ENCODE results near the gene RTTN.
"Not testable (repeated sequence)": the region's sequence is repeated elsewhere in the genome, so short reads cannot be mapped to it uniquely, and the experiment has no call there.

The RTTN gene, protein sequence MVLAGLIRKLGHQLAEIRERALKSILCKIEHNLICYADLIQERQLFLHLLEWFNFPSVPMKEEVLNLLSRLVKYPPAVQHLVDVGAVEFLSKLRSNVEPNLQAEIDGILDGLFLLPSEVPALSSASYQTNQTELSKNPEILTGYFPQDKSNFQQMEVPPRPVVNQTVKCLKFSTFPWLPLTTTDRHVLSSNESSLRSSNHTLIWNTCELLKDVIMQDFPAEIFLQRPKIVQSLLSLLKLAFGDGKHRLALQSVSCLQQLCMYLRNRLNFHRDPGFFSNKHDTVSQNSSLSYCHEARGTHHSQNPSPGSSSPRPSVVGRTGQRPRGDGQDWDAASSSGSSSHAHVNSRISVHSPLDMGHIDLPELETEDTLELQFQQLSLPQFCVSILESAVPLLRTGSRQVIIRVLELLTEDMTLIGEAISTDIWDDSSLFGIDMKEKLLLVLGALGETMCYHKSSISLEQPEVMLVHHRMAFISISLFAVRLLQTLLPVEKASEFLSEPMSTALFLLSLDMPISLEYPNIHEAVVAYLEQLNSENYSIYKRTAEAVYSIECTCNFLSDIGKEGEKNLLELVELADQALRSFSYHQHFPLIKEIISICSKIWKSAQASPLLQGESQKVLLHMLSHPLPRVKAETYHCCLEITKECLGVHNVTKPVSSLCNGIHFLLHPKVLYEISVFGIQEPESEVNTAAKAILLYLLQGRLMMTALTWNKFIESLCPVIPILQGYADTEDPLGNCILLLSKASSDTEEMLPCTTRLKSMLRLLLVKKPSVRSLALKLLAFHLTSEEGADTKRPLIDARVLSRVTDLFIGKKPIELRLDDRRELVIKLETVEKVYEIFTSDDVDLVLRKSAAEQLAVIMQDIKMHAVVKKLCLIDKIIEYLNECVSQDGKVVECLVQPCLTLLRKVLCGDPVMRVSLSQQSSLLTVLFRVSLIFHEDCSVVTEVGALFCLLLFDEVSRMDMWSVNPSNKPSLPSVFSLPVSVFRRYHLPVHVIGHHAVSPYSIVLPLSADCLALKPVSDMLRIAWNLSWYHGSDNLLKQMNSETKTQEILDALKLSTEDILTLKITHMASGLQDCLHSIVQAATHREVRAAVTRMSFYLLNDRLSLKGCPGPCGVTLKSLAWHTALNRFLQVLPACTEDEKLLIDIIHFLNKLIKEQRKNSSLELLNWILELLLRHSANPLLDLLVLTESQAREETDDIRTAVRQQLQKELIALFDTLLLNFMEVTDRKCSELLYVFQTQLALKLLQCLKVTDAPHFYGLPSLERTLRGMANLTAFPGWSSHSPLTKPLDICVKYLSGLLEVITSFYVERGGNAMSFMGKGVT (N-terminal part only)

DNA sequence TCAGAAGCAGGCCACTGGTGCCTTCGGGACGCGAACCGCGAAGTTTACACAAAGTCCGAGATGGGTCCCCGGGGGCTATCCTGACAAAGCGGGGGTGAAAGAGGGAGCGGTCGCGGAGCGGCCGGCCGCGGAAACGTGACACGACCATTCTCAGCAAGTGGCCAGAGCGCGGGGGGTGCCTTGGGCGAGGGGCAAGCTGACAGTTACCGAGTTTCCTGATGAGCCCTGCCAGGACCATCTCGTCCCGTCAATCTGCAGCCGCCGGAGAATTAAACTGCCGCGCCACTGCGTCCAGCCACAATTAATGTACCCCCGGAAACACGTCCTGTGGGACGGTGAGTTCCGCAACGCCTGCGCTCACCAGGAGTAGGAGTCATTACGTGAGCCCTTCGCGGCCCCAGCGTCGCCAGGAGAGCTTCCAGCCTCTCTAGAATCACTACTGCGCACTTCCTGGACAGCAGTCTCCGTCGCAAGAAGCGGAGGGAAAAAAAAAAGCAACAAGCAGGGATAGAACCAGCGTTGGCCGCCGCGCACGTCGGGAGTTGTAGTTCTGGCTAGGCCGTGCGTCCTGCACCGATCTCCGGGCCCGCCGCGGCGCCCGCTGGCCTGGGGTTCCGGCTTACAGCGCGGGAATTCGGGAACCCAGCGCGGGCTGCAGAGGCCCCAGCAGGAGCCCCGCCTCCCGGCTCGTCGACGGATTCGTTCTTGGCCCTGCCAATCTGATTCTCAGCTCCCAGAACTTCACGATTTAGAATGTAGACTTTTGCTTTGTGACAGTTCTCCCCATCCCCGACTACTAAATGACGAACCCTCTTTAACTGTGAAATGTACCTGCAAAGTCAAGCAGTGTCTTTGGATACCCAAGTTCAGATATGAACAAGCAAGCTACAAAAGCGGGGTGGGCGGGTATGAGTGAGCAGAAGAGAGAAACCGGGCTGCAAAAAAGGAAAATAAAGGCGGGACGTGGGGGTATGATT, at the start of gene RTTN:
Gene RTTN, minus strand, starts transcription at position 267 of the 977 bp plus-strand sequence. Its CDS starts 29 bp downstream, at position 238.
- peak within 1 kb of the TSS; percentile 95 for H3K27ac ChIP-seq
- TF ChIP-seq, protein P1, sequence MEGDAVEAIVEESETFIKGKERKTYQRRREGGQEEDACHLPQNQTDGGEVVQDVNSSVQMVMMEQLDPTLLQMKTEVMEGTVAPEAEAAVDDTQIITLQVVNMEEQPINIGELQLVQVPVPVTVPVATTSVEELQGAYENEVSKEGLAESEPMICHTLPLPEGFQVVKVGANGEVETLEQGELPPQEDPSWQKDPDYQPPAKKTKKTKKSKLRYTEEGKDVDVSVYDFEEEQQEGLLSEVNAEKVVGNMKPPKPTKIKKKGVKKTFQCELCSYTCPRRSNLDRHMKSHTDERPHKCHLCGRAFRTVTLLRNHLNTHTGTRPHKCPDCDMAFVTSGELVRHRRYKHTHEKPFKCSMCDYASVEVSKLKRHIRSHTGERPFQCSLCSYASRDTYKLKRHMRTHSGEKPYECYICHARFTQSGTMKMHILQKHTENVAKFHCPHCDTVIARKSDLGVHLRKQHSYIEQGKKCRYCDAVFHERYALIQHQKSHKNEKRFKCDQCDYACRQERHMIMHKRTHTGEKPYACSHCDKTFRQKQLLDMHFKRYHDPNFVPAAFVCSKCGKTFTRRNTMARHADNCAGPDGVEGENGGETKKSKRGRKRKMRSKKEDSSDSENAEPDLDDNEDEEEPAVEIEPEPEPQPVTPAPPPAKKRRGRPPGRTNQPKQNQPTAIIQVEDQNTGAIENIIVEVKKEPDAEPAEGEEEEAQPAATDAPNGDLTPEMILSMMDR (conservative IDR thresholded peaks at IDR 0.05; ENCODE audit: low read depth) = no peak
- POLR2A ChIA-PET (ENCODE audit: low non-redundant PET) = interaction anchor here (0.6 kb wide), 1 partner anchor 26 kb away, joined by 5 read pairs; no protein-coding TSS in a partner anchor
- CTCF ChIA-PET = interaction anchor here (0.5 to 0.6 kb wide), 2 partner anchors 227 to 721 kb away, joined by 3 read pairs; no protein-coding TSS in a partner anchor
- peak; percentile 92 for DNase-seq (ENCODE audit: low spot score)

DNA sequence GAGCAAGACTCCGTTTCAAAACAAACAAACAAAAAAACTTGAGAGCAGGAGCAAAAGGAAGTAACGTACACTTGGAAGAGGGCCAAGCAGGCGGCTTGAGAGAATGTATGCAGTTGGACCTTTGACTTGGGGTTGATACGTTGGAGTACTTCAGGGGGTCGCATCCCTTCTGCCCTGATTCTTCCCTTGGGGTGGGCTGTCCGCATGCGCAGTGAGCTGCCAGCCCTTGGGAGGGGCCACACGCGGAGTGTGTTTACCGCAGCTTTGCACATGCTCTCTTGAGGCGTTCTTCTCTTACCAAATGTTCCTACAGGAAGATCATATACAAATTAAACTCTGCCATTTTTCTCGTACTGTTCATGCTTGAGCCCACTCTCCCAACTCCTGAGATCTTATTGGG, 45.3 kb upstream of the RTTN start:
- POLR2A ChIA-PET (ENCODE audit: low non-redundant PET) = no interaction called here
- no peak overlapping the region for H3K27ac ChIP-seq
- TF ChIP-seq, protein P1 (conservative IDR thresholded peaks at IDR 0.05; ENCODE audit: low read depth) = no peak
- CTCF ChIA-PET = no interaction called here
- no peak for DNase-seq (ENCODE audit: low spot score)

DNA sequence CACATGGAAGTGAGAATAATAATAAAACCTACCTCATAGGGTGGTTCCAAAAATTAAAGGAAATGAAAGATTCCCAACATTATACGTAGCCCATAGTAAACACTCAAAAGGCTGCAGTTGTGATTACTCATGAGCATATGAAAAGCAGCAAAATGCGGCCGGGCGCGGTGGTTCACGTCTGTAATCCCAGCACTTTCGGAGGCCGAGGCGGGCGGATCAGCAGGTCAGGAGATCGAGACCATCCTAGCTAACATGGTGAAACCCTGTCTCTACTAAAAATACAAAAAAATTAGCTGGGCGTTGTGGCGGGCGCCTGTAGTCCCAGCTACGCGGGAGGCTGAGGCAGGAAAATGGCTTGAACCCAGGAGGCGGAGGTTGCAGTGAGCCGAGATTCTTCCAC, 44.4 kb upstream of the RTTN start:
- POLR2A ChIA-PET (ENCODE audit: low non-redundant PET); DNase-seq (ENCODE audit: low spot score); H3K27ac ChIP-seq; CTCF ChIA-PET: not testable (repeated sequence)

DNA sequence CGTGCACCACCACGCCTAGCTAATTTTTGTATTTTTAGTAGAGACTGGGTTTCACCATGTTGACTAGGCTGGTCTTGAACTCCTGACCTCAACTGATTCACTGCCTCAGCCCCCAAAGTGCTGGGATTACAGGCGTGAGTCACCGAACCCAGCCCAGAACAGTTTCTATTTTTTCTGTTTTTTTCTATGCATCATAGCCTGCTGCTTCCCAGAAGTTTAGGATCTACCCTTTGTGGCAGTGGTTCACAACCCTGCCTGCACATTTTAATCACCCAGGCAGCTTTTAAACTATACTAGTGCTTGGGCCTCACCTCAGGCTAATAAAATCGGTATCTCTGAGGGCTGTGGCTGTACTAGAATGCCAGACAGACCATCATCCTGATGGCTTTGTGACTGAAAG, 43.6 kb upstream of the RTTN start:
- no peak for DNase-seq (ENCODE audit: low spot score)
- CTCF ChIA-PET = no interaction called here
- no peak overlapping the region for H3K27ac ChIP-seq
- TF ChIP-seq, protein P1 (conservative IDR thresholded peaks at IDR 0.05; ENCODE audit: low read depth) = no peak
- POLR2A ChIA-PET (ENCODE audit: low non-redundant PET) = no interaction called here

DNA sequence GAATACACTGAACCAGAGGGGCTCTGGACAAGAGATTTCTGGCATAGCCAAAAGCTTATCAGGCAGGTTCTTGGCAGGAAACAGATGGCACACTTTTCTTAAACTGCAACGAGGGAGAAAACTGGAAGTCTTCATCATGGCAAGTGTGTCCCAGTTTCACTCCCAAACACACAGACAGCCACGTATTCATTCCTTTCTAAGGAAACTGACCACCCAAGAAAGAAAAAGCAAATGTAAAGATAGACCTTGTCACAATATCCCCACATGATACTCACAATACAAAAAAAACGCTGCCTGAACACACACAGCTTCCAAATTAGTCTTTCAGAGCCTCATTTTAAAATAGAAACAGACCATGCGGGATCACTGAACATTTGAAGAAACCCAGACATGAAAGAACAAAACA, 40.6 kb upstream of the RTTN start:
- ChIA-PET CTCF (no interaction called here), POLR2A (ENCODE audit: low non-redundant PET) (no interaction called here)
- TF ChIP-seq, protein P1 (conservative IDR thresholded peaks at IDR 0.05; ENCODE audit: low read depth) = no peak
- H3K27ac ChIP-seq = no peak overlapping the region
- no peak for DNase-seq (ENCODE audit: low spot score)
